ENCODE measurements around the gene TBKBP1. TPM values are rescaled to one million over a fixed set of nuclear protein-coding genes. Genes with fewer than 3 reads are reported as not detected.

The TBKBP1 gene
- total RNA-seq, 1 experiment from 2014 or later: 16.3 TPM

DNA sequence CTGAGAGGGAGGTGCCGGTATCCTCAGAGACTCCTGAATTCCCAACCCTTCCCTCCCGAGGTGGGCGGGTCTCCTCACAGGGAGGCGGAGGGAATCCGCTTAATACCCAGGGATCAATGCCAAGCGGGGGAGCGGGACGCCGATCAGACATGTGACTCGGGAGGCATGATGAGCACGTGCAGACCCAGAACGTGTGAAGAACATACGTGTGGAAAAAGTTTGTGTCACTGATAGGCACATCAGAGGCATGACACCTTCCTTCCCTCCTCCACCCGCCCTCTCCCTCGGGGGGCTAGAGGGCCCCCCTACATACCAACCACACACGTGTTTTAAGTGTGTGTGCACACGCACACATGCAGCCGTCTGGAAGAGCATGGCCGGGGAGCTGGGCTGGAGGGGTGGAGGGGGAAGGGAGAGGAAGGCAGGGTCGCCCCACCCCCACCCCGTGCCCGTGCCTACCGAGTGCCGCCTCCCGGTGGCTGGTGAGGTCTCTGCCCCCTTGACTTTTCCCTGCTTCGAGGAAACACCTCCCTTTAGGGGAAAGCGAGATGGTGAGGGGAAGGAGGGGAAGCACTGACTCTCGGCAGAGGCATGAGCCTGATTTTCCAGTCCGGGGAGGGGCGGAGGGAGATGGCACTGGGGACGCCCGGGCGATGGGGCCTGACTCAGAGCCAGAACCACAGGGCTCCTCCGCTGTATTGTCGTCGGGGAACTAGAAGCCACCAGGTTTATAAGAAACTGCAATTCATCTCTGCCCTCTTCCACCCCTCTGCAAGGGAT lies 27.0 kb downstream of the TBKBP1 start:
- no peaks in the 10 kb centered on the region for H3K36me3 ChIP-seq (replicated peaks; ENCODE audit: control insufficient read depth, insufficient read depth, low read length)
- H3K4me3 ChIP-seq (ENCODE audit: insufficient read depth, low read depth, low read length): peak overlapping the region; percentile 10; the same call in 1 of the 2 replicates
- DNase-seq: peak; percentile 86
- H3K27me3 ChIP-seq (ENCODE audit: control insufficient read depth, insufficient read depth, low read length): peaks cover 27% of the 10 kb centered on the region

DNA sequence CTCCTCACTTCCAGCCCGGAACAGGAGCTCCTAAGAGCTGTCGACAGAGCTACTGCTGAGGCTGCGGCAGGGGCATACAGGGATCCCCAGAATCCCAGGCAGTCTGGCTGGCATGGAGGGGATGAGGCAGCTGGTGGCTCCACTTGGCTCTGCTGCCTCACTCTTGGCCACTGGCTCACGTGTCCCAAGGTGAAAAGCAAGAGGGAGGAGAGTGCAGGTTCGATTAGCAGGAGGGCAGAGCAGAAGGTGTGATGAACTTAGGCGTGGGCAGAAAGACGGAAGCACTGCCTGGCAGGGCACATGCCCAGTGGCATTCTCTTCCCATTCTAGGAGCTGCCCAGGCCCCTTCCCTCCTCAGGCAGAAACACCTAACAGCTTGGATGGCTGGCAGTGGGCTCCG lies 27.8 kb downstream of the TBKBP1 start:
- DNase-seq: no peak
- Histone ChIP-seq H3K4me3 (ENCODE audit: insufficient read depth, low read depth, low read length) (no peak overlapping the region), H3K27me3 (ENCODE audit: control insufficient read depth, insufficient read depth, low read length) (peaks cover 27% of the 10 kb centered on the region), H3K36me3 (replicated peaks; ENCODE audit: control insufficient read depth, insufficient read depth, low read length) (no peaks in the 10 kb centered on the region)

DNA sequence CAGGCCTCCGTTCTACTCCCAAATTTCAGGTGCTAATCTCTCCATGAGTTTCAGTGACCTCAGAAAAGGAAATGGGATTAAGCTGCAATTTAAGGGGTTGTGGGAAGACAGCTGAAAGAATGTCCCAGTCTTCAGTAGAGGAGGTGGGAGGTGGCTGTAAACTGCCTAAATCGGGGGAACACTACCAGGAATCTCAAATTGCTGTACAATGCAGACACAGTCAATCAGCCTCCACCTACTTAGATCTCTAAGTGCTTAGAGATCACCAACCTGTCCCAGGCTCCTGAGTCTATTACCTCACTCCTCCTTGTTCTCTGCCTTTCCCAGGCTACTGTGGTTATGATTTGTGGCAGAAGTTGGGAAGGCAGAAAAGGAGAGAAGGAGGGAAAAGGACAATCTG lies 30.7 kb downstream of the TBKBP1 start:
- H3K4me3 ChIP-seq (ENCODE audit: insufficient read depth, low read depth, low read length): no peak overlapping the region
- peaks cover 27% of the 10 kb centered on the region for H3K27me3 ChIP-seq (ENCODE audit: control insufficient read depth, insufficient read depth, low read length)
- DNase-seq: no peak
- H3K36me3 ChIP-seq (replicated peaks; ENCODE audit: control insufficient read depth, insufficient read depth, low read length): no peaks in the 10 kb centered on the region

DNA sequence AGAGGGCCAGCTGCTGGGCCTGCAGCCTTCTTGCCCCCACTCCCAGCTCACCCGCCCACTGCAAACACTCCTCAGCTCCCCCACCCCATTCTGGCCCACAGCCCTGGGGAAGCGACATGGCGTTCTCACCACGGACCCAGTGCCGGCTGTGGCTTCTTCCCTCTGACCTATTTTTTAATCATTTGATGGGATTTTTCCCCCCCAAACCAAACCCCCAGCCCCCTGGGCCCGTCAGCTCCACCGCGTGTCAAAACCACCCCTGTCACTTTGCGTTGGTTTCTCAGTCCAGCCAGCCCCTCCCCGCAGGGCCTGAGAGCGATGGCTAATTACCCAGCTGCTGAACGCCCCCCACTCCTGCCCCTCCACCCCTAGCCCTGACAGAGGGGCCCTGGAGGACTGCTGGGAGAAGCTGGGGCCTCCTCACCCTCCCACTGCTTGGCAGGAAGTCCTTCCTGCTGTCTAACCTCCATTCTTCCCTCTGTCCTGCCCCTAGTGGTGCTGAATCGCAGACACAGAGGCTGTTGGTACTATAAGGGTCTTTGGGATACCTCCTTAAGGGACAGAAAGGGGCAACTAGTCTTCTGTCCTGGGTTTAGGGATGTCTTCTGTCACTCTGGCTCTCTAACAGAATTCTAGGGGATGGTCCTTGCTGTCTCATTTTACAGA lies 31.6 kb downstream of the TBKBP1 start:
- H3K27me3 ChIP-seq (ENCODE audit: control insufficient read depth, insufficient read depth, low read length): peaks cover 22% of the 10 kb centered on the region

DNA sequence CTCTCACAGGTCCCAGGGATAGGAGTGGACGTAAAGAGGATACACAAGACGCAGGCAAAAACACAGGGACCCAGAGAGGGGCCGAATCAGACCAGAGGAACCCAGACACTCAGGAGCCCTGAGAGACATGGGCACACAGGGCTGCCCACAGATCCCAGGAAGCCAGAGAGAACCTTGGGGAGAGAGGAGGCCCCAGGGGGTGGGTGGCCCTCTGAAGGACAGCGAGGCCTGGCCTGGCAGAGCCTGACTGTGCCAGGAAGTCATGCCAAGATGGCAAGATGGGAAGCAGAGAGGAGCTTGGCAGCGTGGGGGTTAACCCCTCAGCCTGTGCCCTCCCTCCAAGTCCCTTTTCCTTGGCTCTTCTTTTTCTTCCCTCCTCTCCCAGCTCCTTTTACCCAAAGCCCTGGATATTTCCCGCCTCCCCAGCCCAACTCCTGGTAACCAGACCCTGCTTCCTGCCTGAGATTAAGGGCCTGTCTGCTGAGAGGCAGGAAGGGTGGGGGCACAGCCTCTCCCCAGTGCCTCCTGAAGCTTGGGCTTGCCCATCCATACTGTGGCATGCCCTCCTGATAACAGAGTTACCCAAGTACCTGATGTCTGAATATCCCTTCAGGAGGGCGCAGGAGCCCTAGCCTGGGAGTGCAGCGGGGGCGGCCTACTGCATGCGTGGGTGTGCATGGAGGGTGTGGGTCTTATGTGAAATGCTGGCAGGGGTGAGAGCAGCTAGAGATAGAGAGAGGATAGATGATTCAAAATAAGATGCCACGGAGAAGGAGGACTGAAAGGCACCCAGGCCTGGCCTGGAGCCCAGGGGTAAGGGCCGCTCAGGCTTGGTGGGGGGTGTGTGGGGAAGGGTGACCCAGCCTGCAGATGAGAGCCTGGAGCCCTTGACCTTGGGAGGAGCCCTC lies 33.1 kb downstream of the TBKBP1 start:
- no peaks in the 10 kb centered on the region for H3K36me3 ChIP-seq (replicated peaks; ENCODE audit: control insufficient read depth, insufficient read depth, low read length)
- no peak for DNase-seq
- H3K27me3 ChIP-seq (ENCODE audit: control insufficient read depth, insufficient read depth, low read length): peaks cover 17% of the 10 kb centered on the region
- H3K4me3 ChIP-seq (ENCODE audit: insufficient read depth, low read depth, low read length): no peak overlapping the region

More for the DNA sequence above, 31.6 kb downstream of the TBKBP1 start:
- DNase-seq: no peak
- H3K36me3 ChIP-seq (replicated peaks; ENCODE audit: control insufficient read depth, insufficient read depth, low read length): no peaks in the 10 kb centered on the region
- no peak overlapping the region for H3K4me3 ChIP-seq (ENCODE audit: insufficient read depth, low read depth, low read length)

DNA sequence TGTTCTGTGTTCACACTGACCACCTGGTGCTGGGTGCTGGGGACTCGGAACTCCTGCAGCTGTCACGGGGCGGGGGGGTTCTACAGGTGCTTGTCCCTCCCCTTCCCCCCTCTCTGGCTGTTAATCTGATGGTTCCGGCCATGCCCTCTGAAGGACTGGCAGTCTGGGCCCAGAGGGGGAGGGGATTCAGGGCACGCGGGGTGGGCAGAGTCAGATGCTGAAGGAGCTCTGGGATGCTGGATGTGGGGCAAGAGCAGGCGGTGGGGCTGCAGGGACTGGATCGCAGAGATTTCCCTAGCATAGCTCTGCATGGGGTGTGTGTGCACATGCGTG lies 33.7 kb downstream of the TBKBP1 start:
- DNase-seq: no peak
- H3K36me3 ChIP-seq (replicated peaks; ENCODE audit: control insufficient read depth, insufficient read depth, low read length): no peaks in the 10 kb centered on the region
- no peak overlapping the region for H3K4me3 ChIP-seq (ENCODE audit: insufficient read depth, low read depth, low read length)
- H3K27me3 ChIP-seq (ENCODE audit: control insufficient read depth, insufficient read depth, low read length): peaks cover 20% of the 10 kb centered on the region

DNA sequence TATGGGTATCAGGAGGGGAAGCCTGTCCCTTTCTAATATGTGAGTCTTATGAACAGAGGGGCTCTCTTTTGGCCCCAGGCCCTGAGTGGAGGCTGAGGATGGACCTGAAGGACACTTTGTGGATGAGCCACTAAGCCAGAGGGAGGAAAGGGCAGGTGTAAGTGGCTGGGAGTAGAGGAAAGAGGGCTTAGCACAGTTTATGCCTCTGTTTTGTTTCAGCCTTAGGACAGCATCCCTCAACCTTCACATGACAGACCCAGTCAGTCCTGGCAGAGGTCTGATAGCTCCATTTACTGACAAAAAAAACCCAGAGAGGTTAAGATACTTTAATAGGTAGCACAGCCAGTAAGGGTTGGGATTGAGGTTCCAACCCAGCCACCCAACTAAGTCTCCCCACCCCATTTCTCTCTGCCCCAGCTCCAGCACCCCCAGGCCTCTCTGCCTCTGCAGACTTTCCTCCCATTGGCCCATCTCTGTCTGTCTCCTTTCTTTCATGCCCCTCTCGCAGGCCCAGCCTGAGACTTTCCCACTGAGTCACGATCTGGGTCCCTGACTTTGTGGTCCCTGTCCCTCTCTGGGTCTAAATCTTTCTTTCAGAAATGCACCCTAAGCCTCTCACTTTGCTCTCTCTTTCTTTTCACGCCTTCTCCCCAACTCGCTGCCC lies 34.4 kb downstream of the TBKBP1 start:
- DNase-seq: peak; percentile 11
- no peak overlapping the region for H3K4me3 ChIP-seq (ENCODE audit: insufficient read depth, low read depth, low read length)
- H3K27me3 ChIP-seq (ENCODE audit: control insufficient read depth, insufficient read depth, low read length): peaks cover 27% of the 10 kb centered on the region
- no peaks in the 10 kb centered on the region for H3K36me3 ChIP-seq (replicated peaks; ENCODE audit: control insufficient read depth, insufficient read depth, low read length)

DNA sequence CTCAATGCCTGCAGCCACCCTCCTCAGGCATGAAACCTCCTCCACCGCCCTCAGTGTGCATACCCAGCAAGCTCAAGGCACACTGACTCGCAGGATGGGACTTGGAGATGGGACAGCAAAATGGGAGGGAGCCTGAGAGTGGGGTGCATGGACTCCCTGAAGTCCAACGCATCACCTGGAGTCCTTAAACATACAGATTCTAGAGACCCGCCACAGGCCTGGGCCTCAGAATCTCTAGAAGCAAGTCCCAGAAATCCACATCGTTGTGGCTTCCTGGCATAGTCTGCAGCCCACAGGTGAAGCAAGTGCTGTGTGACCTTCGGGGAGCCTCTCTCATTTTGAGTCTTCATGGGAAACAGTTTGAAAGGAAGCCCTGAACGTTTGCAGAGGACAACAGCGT lies 35.5 kb downstream of the TBKBP1 start:
- DNase-seq: peak; percentile 25
- H3K4me3 ChIP-seq (ENCODE audit: insufficient read depth, low read depth, low read length): no peak overlapping the region
- peaks cover 38% of the 10 kb centered on the region for H3K27me3 ChIP-seq (ENCODE audit: control insufficient read depth, insufficient read depth, low read length)
- no peaks in the 10 kb centered on the region for H3K36me3 ChIP-seq (replicated peaks; ENCODE audit: control insufficient read depth, insufficient read depth, low read length)

DNA sequence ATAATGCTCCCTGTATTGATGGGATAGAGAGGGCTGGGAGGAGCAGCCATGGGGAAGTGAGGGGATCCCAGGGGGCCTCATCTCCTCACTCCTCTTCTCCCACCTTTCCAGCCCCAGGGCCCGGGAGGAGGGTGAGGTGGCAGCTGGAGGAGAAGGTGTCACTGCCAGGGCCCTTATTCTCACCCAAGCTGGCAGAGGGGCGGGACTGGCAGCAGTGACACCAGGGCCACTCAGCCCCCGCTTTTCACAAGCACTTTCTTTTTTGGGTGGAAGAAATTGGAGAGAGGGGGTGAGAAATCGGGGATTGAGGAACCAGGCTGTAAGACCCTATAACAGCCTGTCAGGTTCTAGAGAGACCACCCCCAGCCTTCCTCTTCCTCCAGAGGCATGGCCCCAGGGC lies 36.7 kb downstream of the TBKBP1 start:
- Histone ChIP-seq H3K36me3 (replicated peaks; ENCODE audit: control insufficient read depth, insufficient read depth, low read length) (no peaks in the 10 kb centered on the region), H3K27me3 (ENCODE audit: control insufficient read depth, insufficient read depth, low read length) (peaks cover 50% of the 10 kb centered on the region), H3K4me3 (ENCODE audit: insufficient read depth, low read depth, low read length) (no peak overlapping the region)
- no peak for DNase-seq

DNA sequence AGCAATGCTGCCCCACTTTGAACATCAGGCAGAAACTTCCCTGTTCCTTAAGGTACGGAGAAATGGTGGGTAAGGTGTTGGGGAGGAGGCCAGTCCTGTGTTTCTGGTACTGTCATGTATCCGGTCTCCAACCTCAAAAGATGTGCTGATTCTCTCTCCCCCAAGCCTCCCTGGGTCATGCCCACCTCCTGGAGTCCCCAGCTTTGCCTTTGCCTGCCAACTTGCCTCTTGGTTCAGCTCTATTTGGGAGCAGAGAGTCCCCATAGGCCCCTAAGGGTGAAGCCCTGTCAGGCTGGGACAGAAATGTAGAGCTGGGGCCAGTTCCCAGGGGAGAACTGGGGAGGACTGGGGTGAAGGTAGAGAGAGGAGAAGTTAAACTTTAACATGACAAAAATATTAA lies 37.4 kb downstream of the TBKBP1 start:
- DNase-seq: no peak
- Histone ChIP-seq H3K36me3 (replicated peaks; ENCODE audit: control insufficient read depth, insufficient read depth, low read length) (no peaks in the 10 kb centered on the region), H3K4me3 (ENCODE audit: insufficient read depth, low read depth, low read length) (no peak overlapping the region), H3K27me3 (ENCODE audit: control insufficient read depth, insufficient read depth, low read length) (peaks cover 54% of the 10 kb centered on the region)

DNA sequence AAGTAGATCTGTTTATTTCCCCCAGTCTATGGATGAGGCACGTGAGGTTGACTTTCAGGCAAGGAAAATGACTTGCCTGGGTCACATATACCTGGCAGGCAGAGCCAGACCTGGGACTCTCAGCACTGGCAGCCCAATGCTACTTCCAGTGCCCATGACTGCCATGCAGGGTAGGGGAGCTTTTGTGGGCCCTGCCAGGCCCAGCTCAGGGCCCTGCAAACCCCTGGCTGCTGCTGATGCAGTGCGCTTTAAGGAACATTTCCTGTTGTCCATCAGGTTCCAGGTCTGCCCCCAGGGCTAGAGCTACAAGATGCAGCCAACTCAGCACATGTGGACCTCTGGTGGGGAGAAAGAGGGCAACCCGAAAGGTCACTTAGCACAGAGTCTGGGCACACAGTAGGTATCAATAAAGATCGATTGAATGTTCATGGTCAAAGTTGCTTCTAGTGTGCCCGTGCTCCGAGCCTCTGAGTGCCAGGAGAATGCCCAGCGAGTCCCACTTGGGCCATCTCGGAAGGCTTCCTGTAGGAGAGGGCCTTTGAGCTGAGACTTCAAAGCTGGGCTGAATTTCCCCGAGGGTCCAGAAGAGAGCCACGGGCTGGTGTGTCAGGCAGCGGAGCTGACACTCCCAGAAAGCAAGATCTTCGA lies 38.6 kb downstream of the TBKBP1 start:
- Histone ChIP-seq H3K36me3 (replicated peaks; ENCODE audit: control insufficient read depth, insufficient read depth, low read length) (no peaks in the 10 kb centered on the region), H3K4me3 (ENCODE audit: insufficient read depth, low read depth, low read length) (peak overlapping the region; percentile 41; the same call in 1 of the 2 replicates), H3K27me3 (ENCODE audit: control insufficient read depth, insufficient read depth, low read length) (peaks cover 55% of the 10 kb centered on the region)
- peak; percentile 54 for DNase-seq

DNA sequence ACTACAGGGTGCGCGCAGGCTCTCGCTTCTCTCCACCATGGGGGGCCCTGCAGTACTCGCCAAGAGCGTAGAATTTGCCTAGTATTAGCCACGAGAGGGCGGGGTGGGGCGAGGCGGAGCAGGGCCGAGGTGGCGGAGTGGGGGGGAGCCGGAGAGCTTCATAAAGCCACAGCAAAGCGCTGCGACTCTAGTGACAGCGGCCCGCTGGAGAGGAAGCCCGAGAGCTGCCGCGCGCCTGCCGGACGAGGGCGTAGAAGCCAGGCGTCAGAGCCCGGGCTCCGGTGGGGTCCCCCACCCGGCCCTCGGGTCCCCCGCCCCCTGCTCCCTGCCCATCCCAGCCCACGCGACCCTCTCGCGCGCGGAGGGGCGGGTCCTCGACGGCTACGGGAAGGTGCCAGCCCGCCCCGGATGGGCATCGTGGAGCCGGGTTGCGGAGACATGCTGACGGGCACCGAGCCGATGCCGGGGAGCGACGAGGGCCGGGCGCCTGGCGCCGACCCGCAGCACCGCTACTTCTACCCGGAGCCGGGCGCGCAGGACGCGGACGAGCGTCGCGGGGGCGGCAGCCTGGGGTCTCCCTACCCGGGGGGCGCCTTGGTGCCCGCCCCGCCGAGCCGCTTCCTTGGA lies 39.2 kb downstream of the TBKBP1 start, which contains the start of gene TBX21:
TBX21 (plus strand) TSS at position 190 of the 627 bp plus-strand sequence; CDS start at position 409, 219 bp downstream.
- DNase-seq: peak; percentile 94
- H3K4me3 ChIP-seq (ENCODE audit: insufficient read depth, low read depth, low read length): peak within 1 kb of the TSS; percentile 41
- H3K27me3 ChIP-seq (ENCODE audit: control insufficient read depth, insufficient read depth, low read length): peaks cover 55% of the 10 kb centered on the region
- H3K36me3 ChIP-seq (replicated peaks; ENCODE audit: control insufficient read depth, insufficient read depth, low read length): no peaks in the 10 kb centered on the region

DNA sequence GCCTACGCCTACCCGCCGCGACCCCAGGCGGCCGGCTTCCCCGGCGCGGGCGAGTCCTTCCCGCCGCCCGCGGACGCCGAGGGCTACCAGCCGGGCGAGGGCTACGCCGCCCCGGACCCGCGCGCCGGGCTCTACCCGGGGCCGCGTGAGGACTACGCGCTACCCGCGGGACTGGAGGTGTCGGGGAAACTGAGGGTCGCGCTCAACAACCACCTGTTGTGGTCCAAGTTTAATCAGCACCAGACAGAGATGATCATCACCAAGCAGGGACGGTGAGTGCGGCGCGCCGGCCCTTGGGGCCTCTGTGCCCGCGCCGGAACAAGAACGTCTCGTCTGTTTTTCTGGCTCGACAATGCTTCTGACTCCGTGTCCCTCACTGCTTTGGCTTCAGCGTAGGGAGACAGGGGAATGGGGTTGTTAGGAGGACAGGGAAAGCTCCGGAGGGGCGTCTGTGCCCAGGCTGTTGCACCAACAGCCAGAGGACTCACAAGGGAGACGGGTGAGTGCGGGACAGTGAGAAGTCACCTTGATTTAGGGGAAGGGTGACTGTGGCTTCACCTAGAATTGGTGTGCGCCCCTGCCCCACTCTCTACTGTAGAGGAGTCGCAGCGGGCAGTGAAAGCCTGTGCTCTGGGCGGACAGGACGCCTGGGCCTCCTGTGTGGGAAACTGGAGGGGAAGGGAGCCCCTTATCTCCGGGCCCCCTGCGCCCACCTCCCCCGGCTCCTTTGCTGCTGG lies 39.9 kb downstream of the TBKBP1 start:
- DNase-seq: peak; percentile 79
- no peaks in the 10 kb centered on the region for H3K36me3 ChIP-seq (replicated peaks; ENCODE audit: control insufficient read depth, insufficient read depth, low read length)
- peak overlapping the region; percentile 41 for H3K4me3 ChIP-seq (ENCODE audit: insufficient read depth, low read depth, low read length)
- H3K27me3 ChIP-seq (ENCODE audit: control insufficient read depth, insufficient read depth, low read length): peaks cover 55% of the 10 kb centered on the region
